Neural cell (in vitro differentiated cells): ENCODE results near the gene MTX1. TPM values are rescaled to one million over a fixed set of nuclear protein-coding genes. Genes with fewer than 3 reads are reported as not detected.

ENCODE experiments used
- H2AFZ ChIP-seq: fragments of 200-600, 300-800 bp; sonication (generic), shearing (Covaris generic); 2 replicates; pipeline ENCODE4 v1.6.0; 2014; ENCODE audit warnings: low read depth, mild to moderate bottlenecking, antibody characterized with exemption, low read length, moderate library complexity
- H3F3A ChIP-seq: fragments of 200-600 bp; shearing (Covaris generic); 2 replicates; pipeline ENCODE4 v1.6.1; 2016; ENCODE audit warnings: mild to moderate bottlenecking, moderate library complexity, mixed read lengths, antibody characterized with exemption, low read length; ENCODE audit not compliant: insufficient read depth, poor library complexity, severe bottlenecking
- H3K27ac ChIP-seq: fragments of 200-600, 300-800 bp; sonication (generic), shearing (Covaris generic); 2 replicates; pipeline ENCODE4 v1.5.1; 2014; ENCODE audit warnings: mild to moderate bottlenecking, low read length, moderate library complexity
- H3K27me3 ChIP-seq: fragments of 300-800, 200-600 bp; sonication (generic), shearing (Covaris generic); 2 replicates; pipeline ENCODE4 v1.6.0; 2014; ENCODE audit warnings: mild to moderate bottlenecking, low read depth, low read length, moderate library complexity; ENCODE audit not compliant: insufficient read depth
- H3K36me3 ChIP-seq: fragments of 300-800, 200-600 bp; sonication (generic), shearing (Covaris generic); 2 replicates; pipeline ENCODE4 v1.5.1; 2014; ENCODE audit warnings: mild to moderate bottlenecking, antibody characterized with exemption, low read length, moderate library complexity; ENCODE audit not compliant: insufficient read depth
- H3K4me2 ChIP-seq: fragments of 300-800, 200-600 bp; sonication (generic), shearing (Covaris generic); 2 replicates; pipeline ENCODE4 v1.6.0; 2014; ENCODE audit warnings: mild to moderate bottlenecking, low read length
- H3K4me3 ChIP-seq: fragments of 300-800, 200-600 bp; sonication (generic), shearing (Covaris generic); 2 replicates; pipeline ENCODE4 v1.5.1; 2014; ENCODE audit warnings: mild to moderate bottlenecking, low read length, moderate library complexity
- H3K79me2 ChIP-seq: fragments of 200-600 bp; shearing (Covaris generic); replicated peaks from 2 replicates; pipeline ENCODE4 v1.6.0; 2014; ENCODE audit warnings: mild to moderate bottlenecking, low read length, moderate library complexity; ENCODE audit not compliant: insufficient read depth
- H3K9ac ChIP-seq: fragments of 300-800, 200-600 bp; sonication (generic), shearing (Covaris generic); 2 replicates; pipeline ENCODE4 v1.6.1; 2016; ENCODE audit warnings: mild to moderate bottlenecking, low read length, mixed read lengths
- H3K9me2 ChIP-seq: fragments of 200-600 bp; shearing (Covaris generic); 2 replicates; pipeline ENCODE4 v1.6.1; 2016; ENCODE audit warnings: mild to moderate bottlenecking, low read length, mixed read lengths; ENCODE audit not compliant: insufficient read depth
- H3K9me3 ChIP-seq: fragments of 200-600, 300-800 bp; sonication (generic), shearing (Covaris generic); 2 replicates; pipeline ENCODE4 v1.6.1; 2016; ENCODE audit warnings: mild to moderate bottlenecking, mixed run types, low read length, moderate library complexity, mixed read lengths
- H4K20me1 ChIP-seq: fragments of 200-600 bp; shearing (Covaris generic); 2 replicates; pipeline ENCODE4 v1.6.1; 2016; ENCODE audit warnings: mild to moderate bottlenecking, mixed run types; ENCODE audit not compliant: insufficient read depth
- EP300 ChIP-seq: fragments of 450-650 bp; conservative IDR thresholded peaks from 2 replicates; pipeline ENCODE4 v1.6.1; 2014; ENCODE audit warnings: antibody characterized with exemption, mild to moderate bottlenecking, moderate library complexity; ENCODE audit not compliant: poor library complexity, severe bottlenecking
- EZH2 ChIP-seq: fragments of 200-600, 300-800 bp; shearing (Covaris generic), sonication (generic); IDR thresholded peaks from 2 replicates; pipeline ENCODE4 v1.6.1; 2014; ENCODE audit warnings: antibody characterized with exemption, low read length, borderline replicate concordance, mild to moderate bottlenecking; ENCODE audit not compliant: insufficient read depth, poor library complexity, severe bottlenecking
- MXI1 ChIP-seq: fragments of 450-650 bp; conservative IDR thresholded peaks from 2 replicates; pipeline ENCODE4 v1.6.1; 2014; ENCODE audit warnings: antibody characterized with exemption, mild to moderate bottlenecking; ENCODE audit not compliant: poor library complexity, severe bottlenecking
- POLR2AphosphoS5 ChIP-seq: IDR thresholded peaks from 2 replicates; pipeline ENCODE4 v1.6.1; 2012
- RAD21 ChIP-seq: fragments of 450-650 bp; conservative IDR thresholded peaks from 2 replicates; pipeline ENCODE4 v1.6.1; 2014; ENCODE audit warnings: antibody characterized with exemption, mild to moderate bottlenecking, moderate library complexity
- SMC3 ChIP-seq: fragments of 450-650 bp; conservative IDR thresholded peaks from 2 replicates; pipeline ENCODE4 v1.6.1; 2014; ENCODE audit warnings: antibody characterized with exemption, mild to moderate bottlenecking, moderate library complexity; ENCODE audit not compliant: poor library complexity
- TAF1 ChIP-seq: IDR thresholded peaks from 2 replicates; pipeline ENCODE4 v1.6.1; 2012; ENCODE audit warnings: low read depth
- polyA plus RNA-seq: library from polyadenylated mRNA; depleted of rRNA; stranded (reverse); fragments of >200 nt; gene quantifications from 2 replicates; pipeline ENCODE4 v1.2.3, GENCODE V29; 2014
- TF ChIP-seq, protein P1 (sequence below): fragments of 450-650 bp; IDR thresholded peaks from 2 replicates; pipeline ENCODE4 v1.5.1; 2014; ENCODE audit warnings: antibody characterized with exemption, mild to moderate bottlenecking, moderate library complexity; ENCODE audit not compliant: poor library complexity, severe bottlenecking
- TF ChIP-seq, protein P2 (sequence below): IDR thresholded peaks from 2 replicates; pipeline ENCODE4 v1.6.1; 2012; ENCODE audit warnings: borderline replicate concordance

The MTX1 gene
- polyA plus RNA-seq, 1 donor from 2014 or later: 55.0 TPM

DNA sequence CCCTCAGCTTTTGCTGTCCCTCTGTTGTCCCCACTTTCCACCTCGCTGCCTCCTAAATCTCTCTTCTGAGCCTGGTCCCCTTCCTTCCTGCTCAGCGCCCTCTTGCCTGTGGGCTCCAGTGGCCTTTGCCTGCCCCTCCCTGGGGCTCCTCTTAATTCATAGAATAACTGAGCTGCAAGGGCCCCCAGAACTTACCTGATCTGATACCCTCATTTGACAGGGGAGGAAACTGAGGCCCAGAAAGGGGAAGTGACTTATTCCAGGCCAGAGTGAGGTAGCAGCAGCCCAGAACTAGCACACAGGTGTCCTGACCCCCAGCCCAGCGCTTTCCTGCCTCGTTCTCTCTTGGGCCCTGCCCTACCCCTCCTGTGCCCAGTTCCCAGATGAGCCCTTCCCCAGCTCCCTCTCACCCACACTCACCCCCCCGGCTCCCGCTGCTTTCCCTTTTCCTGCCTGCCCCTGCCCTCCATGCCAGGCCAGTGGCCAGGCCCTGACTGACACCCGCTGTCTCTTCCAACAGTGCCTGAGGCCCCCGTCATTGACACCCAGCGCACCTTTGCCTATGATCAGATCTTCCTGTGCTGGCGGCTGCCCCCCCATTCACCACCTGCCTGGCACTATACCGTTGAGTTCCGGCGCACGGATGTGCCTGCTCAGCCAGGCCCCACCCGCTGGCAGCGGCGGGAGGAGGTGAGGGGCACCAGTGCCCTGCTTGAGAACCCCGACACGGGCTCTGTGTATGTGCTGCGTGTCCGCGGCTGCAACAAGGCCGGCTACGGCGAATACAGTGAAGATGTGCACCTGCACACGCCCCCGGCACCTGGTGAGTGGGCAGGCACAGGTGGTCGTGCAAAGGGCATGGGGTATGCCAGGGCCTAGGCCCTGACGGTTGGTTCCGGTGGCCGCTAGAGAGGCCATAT lies 29.1 kb upstream of the MTX1 start:
- Histone ChIP-seq H3K27me3 (no peaks in the 10 kb centered on the region), H3K27ac (no peak overlapping the region), H4K20me1 (no peaks in the 10 kb centered on the region), H2AFZ (no peak overlapping the region), H3K9ac (no peak overlapping the region), H3K36me3 (peaks cover 13% of the 10 kb centered on the region), H3K9me3 (no peaks in the 10 kb centered on the region), H3K4me2 (no peak overlapping the region), H3K79me2 (peaks cover 22% of the 10 kb centered on the region), H3F3A (no peaks in the 10 kb centered on the region), H3K9me2 (no peaks in the 10 kb centered on the region), H3K4me3 (no peak overlapping the region)
- no peak for TF ChIP-seq TAF1
- no peak for TF ChIP-seq SMC3
- TF ChIP-seq POLR2AphosphoS5: no peak

DNA sequence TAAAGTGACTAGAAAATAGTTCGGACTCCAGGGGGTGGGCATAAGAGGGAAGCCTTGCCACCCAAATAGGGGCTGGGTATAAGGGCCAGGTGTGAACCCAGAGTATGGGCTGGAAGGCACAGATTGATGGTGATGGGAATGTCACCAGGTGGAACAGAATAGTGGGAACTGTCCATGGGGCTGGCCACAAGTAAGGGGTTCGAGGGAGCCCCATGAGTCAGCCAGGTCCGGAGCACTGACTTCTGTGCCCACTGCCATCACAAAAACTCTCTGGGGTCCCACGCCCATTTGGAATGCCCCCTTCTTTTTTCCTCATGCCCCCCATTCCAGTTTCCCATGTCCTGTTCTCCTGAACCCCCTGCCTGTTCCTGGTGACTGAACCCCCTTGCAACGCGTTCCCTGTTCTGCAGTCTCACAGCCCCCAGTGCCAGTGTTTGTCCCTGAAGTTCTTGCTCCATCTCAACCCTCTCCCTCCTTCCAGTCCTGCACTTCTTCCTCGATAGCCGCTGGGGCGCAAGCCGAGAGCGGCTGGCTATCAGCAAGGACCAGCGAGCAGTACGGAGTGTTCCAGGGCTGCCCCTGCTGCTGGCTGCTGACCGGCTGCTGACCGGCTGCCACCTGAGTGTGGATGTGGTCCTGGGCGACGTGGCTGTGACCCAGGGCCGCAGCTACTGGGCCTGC lies 27.0 kb upstream of the MTX1 start:
- Histone ChIP-seq H3K79me2 (peaks cover 5% of the 10 kb centered on the region), H3K9ac (no peak overlapping the region), H3F3A (no peaks in the 10 kb centered on the region), H3K9me2 (no peaks in the 10 kb centered on the region), H3K4me2 (no peak overlapping the region), H3K36me3 (peaks cover 13% of the 10 kb centered on the region), H3K4me3 (no peak overlapping the region), H3K27ac (no peak overlapping the region), H3K9me3 (no peaks in the 10 kb centered on the region), H3K27me3 (no peaks in the 10 kb centered on the region), H4K20me1 (no peaks in the 10 kb centered on the region), H2AFZ (no peak overlapping the region)
- TF ChIP-seq TAF1 (no peak), RAD21 (no peak), EZH2 (no peak), MXI1 (no peak), EP300 (no peak), POLR2AphosphoS5 (no peak), SMC3 (no peak)
- TF ChIP-seq, protein P1, sequence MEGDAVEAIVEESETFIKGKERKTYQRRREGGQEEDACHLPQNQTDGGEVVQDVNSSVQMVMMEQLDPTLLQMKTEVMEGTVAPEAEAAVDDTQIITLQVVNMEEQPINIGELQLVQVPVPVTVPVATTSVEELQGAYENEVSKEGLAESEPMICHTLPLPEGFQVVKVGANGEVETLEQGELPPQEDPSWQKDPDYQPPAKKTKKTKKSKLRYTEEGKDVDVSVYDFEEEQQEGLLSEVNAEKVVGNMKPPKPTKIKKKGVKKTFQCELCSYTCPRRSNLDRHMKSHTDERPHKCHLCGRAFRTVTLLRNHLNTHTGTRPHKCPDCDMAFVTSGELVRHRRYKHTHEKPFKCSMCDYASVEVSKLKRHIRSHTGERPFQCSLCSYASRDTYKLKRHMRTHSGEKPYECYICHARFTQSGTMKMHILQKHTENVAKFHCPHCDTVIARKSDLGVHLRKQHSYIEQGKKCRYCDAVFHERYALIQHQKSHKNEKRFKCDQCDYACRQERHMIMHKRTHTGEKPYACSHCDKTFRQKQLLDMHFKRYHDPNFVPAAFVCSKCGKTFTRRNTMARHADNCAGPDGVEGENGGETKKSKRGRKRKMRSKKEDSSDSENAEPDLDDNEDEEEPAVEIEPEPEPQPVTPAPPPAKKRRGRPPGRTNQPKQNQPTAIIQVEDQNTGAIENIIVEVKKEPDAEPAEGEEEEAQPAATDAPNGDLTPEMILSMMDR: no peak
- TF ChIP-seq, protein P2, sequence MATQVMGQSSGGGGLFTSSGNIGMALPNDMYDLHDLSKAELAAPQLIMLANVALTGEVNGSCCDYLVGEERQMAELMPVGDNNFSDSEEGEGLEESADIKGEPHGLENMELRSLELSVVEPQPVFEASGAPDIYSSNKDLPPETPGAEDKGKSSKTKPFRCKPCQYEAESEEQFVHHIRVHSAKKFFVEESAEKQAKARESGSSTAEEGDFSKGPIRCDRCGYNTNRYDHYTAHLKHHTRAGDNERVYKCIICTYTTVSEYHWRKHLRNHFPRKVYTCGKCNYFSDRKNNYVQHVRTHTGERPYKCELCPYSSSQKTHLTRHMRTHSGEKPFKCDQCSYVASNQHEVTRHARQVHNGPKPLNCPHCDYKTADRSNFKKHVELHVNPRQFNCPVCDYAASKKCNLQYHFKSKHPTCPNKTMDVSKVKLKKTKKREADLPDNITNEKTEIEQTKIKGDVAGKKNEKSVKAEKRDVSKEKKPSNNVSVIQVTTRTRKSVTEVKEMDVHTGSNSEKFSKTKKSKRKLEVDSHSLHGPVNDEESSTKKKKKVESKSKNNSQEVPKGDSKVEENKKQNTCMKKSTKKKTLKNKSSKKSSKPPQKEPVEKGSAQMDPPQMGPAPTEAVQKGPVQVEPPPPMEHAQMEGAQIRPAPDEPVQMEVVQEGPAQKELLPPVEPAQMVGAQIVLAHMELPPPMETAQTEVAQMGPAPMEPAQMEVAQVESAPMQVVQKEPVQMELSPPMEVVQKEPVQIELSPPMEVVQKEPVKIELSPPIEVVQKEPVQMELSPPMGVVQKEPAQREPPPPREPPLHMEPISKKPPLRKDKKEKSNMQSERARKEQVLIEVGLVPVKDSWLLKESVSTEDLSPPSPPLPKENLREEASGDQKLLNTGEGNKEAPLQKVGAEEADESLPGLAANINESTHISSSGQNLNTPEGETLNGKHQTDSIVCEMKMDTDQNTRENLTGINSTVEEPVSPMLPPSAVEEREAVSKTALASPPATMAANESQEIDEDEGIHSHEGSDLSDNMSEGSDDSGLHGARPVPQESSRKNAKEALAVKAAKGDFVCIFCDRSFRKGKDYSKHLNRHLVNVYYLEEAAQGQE: no peak
